ENCODE data around the gene GNAS-AS1. TPM values are rescaled to one million over a fixed set of nuclear protein-coding genes. Genes with fewer than 3 reads are reported as not detected.

Gene GNAS-AS1
- total RNA-seq, 6 experiments from 2014 or later, result 0.23 to 0.37 (median 0.27) TPM; not detected in 3

- Histone ChIP-seq H3K27ac (no peak overlapping the region), H3K9me3 (no peaks in the 10 kb centered on the region), H3K27me3 (no peaks in the 10 kb centered on the region), H3K4me1 (no peaks in the 10 kb centered on the region), H3K4me3 (no peak overlapping the region), H3K36me3 (no peaks in the 10 kb centered on the region)
- DNase-seq, result no peak
- 76% methylated on average over 6 of the region's 6 CpGs for WGBS (ENCODE audit: insufficient coverage, low coverage, low lambda C conversion rate, missing lambda C conversion rate)
- intact Hi-C loops (cut with DNase I), result no loop called here
- TF ChIP-seq CTCF (IDR thresholded peaks at IDR 0.05) (no peak), POLR2A (IDR thresholded peaks at IDR 0.05) (no peak)
- ATAC-seq, result no peak
Observed at GRCh38 chr20:58795923-58796245, 54.8 kb downstream of the GNAS-AS1 start.

DNA sequence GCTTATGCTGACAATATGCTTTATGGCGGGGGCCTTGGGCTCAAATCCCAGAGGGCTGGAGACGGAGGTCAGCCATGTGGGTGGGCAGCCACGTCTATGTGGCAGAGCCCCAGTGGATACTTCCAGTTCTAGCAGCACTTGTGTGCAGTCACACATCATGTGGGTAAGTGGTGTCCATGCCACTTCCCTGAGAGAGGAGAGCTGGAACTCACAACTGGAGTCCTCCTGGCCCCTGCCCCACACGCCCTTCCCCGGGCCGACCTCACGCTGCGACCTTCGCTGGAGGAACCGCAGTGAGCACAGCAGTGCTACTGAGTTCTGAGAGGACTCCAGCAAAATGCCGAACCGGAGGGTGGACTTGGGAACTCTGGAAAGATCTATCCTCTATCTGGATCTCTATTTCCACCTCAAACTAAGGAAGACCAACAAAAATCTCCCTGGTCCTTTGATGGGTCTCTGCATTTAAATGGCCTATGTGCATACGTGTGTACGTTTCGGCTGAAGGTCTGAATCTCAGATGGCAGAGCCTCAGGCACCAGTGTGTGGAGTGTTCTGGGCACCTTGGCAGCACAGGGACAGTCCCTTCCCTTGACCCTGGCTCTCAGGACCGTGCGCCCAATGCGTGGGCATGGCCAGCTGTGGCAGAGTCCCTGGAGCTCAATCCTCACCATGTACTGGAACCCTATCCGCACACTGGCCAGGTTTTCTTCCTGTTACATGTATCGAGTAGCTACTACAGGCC is 55.4 kb downstream of the GNAS-AS1 start:
- H3K27me3 ChIP-seq, result no peaks in the 10 kb centered on the region
- H3K4me3 ChIP-seq, result no peak overlapping the region
- 75% methylated on average over 9 of the region's 20 CpGs for whole genome bisulfite sequencing (ENCODE audit: insufficient coverage, low coverage, low lambda C conversion rate, missing lambda C conversion rate)
- no peaks in the 10 kb centered on the region for H3K36me3 ChIP-seq
- no peak overlapping the region for H3K27ac ChIP-seq
- TF ChIP-seq POLR2A (IDR thresholded peaks at IDR 0.05), result no peak
- TF ChIP-seq CTCF (IDR thresholded peaks at IDR 0.05), result no peak
- intact Hi-C loops (cut with DNase I), result no loop called here
- no peaks in the 10 kb centered on the region for H3K4me1 ChIP-seq
- ATAC-seq (no peak), DNase-seq (no peak)
- H3K9me3 ChIP-seq, result no peaks in the 10 kb centered on the region

DNA sequence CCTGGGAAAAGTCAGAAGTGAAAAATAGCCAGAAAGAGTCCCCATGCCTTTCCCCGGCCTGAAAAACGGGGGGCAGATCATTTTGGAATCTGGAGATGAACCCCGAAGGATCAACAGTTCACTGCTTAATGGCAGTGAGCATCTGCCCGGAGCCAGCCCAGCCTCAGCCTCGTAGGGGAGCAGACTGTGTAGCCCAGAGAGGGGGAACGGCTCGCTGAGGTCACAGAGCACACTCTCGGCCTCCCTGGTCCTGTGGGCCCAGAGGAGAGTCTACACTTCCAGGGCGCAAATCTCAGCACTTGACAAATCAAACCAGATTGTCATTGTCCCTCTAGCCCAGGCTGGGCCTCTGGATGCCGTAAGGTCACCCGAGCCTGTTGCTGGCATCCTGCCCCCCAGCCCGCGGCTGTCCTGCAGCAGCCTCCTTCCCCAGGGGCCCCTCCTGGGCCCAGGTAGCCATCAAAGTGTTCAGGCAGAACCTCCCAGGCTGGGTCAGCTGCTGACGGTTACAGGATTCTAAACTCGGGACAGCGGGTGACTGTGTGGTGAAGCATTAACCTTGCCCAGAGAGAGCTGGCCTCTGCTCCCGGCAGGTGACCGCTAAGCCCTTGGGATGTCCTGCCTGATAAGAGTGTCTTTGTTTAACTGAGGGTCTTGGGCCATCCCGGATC is 56.1 kb downstream of the GNAS-AS1 start:
- ATAC-seq, result peak in 1 of 4 donors; percentile 6
- intact Hi-C loops (cut with DNase I), result no loop called here
- Histone ChIP-seq H3K4me1 (no peaks in the 10 kb centered on the region), H3K27me3 (no peaks in the 10 kb centered on the region), H3K9me3 (no peaks in the 10 kb centered on the region), H3K27ac (no peak overlapping the region), H3K36me3 (no peaks in the 10 kb centered on the region), H3K4me3 (no peak overlapping the region)
- WGBS (ENCODE audit: insufficient coverage, low coverage, low lambda C conversion rate, missing lambda C conversion rate), result no CpG with 5 or more reads among the region's 19 CpGs
- no peak for DNase-seq
- no peak for TF ChIP-seq POLR2A (IDR thresholded peaks at IDR 0.05)
- TF ChIP-seq CTCF (IDR thresholded peaks at IDR 0.05), result no peak

DNA sequence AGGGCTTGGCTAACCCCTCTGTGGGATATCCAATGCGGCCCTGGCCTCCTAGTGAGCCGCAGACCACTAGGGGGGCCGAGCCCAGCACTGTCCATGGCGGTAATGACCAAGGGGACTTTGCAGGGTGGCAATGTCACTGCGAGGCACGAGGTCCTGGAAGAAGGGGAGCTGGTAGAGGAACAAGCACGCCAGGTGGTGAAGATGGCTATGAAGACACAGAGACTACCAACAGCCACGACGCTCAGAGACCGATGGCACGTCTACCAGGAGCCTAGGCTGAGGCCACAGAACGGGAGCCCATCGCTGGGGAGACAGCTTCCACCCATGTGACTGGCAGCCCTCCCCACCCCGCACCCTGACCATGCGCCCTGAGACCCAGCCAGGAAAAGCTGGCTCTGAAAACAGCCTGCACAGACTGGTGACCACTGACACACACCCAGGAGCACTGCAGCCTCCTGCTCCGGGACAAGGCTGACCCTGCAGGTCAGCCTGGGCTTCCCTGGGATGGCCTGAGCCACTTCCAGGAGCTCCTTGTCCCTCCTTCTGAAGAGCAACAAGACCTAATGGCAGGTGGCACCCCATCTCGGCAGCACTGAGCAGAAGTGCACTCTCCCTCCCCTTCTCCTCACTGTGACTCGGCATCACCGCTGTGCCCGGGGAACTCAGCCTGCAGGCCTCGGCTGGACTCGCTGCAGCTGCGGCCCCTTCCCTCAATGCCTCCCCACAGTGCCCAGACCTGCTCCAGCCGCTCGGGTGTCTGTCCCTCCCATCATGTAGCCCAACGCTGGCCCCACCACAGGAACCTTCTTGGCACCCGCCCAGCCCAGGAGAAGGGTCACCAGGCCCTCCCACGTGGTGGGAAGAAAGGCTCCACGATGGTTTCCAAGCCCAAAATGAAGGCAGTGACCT is 56.9 kb downstream of the GNAS-AS1 start:
- Histone ChIP-seq H3K4me3 (no peak overlapping the region), H3K4me1 (no peaks in the 10 kb centered on the region), H3K27me3 (no peaks in the 10 kb centered on the region), H3K27ac (no peak overlapping the region), H3K36me3 (no peaks in the 10 kb centered on the region), H3K9me3 (no peaks in the 10 kb centered on the region)
- no peak for DNase-seq
- no peak for ATAC-seq
- no peak for TF ChIP-seq CTCF (IDR thresholded peaks at IDR 0.05)
- no peak for TF ChIP-seq POLR2A (IDR thresholded peaks at IDR 0.05)
- 47% methylated on average over 7 of the region's 29 CpGs for WGBS (ENCODE audit: insufficient coverage, low coverage, low lambda C conversion rate, missing lambda C conversion rate)
- intact Hi-C loops (cut with DNase I), result no loop called here
